Measurements from ENCODE around the gene ANKDD1A. TPM values are rescaled to one million over a fixed set of nuclear protein-coding genes. Genes with fewer than 3 reads are reported as not detected.

Gene ANKDD1A
- total RNA-seq, 1 experiment from 2014 or later, result 3.3 TPM

DNA sequence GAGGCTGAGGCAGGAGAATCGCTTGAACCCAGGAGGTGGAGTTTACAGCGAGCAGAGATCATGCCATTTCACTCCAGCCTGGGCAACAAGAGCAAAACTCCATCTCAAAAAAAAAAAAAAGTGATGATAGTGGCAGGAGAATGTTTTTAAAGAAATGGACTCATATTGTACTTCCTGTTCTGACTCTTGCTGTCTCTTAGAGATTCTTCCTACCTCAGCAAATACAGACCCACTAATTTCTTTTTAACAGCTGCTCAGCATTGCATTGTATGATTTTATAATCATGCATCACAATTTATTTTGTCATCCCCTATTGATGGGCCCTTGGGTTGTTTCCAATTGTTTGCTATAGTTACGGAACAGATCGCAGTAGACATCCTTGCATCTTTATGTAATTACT lies 8.8 kb upstream of the ANKDD1A start:
- no peak for DNase-seq (ENCODE audit: low read depth in 1 of 2, low spot score in 2 of 2)
- peaks cover 5% of the 10 kb centered on the region for H3K4me1 ChIP-seq (replicated peaks)

DNA sequence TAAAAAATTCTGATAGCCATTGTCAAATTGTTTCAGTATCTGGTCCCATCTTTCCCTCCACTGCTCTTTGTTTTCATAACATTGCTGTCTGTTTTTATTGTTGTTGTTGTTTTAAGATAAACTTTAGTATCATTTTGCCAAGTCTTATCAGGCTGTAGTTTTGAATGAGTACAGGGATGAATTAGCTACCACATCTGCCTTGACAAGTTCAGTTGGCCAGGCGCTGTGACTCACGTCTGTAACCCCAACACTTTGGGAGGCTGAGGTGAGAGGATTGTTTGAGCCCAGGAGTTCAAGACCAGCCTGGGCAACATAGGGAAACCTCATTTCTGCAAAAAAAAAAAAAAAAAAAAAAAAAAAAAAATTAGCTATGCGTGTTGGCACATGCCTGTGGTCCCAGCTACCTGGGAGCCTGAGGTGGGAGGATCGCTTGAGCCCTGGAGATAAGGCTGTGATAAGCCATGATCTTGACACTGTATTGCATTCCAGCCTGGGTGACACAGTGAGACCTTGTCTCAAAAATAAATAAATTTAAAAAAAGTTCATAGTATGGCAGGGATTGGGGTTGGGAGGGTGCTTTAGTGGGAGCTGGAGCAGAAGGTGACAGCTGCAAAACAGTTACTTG lies 8.3 kb upstream of the ANKDD1A start:
- Histone ChIP-seq H3K4me3 (no peak overlapping the region), H3K27me3 (replicated peaks) (no peaks in the 10 kb centered on the region), H3K9me3 (replicated peaks) (peaks cover 5% of the 10 kb centered on the region), H3K4me1 (replicated peaks) (peaks cover 4% of the 10 kb centered on the region; the same call in 1 of the 2 replicates), H3K36me3 (no peaks in the 10 kb centered on the region), H3K27ac (no peak overlapping the region)
- no peak for DNase-seq (ENCODE audit: low read depth in 1 of 2, low spot score in 2 of 2)

More for the DNA sequence above, 8.8 kb upstream of the ANKDD1A start:
- H3K36me3 ChIP-seq, result no peaks in the 10 kb centered on the region
- peaks cover 5% of the 10 kb centered on the region for H3K9me3 ChIP-seq (replicated peaks)
- no peaks in the 10 kb centered on the region for H3K27me3 ChIP-seq (replicated peaks)
- no peak overlapping the region for H3K4me3 ChIP-seq
- H3K27ac ChIP-seq, result no peak overlapping the region

DNA sequence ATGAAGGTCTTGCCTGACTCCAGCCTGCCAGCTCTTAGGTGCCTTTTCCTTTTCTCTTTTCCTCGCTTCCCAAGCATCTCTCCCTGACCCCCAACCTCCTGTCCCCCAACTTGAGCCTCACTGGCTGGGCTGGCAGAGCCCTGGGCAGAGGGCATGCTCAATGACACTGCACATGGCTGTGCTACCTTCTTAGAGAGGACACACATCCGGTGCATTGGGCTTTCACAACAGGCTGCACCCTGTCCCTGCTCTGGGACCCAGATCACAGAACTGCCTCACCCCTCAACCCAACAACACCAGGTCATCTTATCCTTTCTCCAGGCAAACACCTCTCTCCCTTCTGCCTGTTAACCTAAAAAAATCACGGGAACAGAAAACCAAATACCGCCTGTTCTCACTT lies 7.5 kb upstream of the ANKDD1A start:
- DNase-seq (ENCODE audit: low read depth in 1 of 2, low spot score in 2 of 2), result no peak
- H3K27ac ChIP-seq, result no peak overlapping the region
- H3K36me3 ChIP-seq, result no peaks in the 10 kb centered on the region
- peaks cover 4% of the 10 kb centered on the region; the same call in 1 of the 2 replicates for H3K4me1 ChIP-seq (replicated peaks)
- no peak overlapping the region for H3K4me3 ChIP-seq
- H3K9me3 ChIP-seq (replicated peaks), result peaks cover 5% of the 10 kb centered on the region
- no peaks in the 10 kb centered on the region for H3K27me3 ChIP-seq (replicated peaks)

DNA sequence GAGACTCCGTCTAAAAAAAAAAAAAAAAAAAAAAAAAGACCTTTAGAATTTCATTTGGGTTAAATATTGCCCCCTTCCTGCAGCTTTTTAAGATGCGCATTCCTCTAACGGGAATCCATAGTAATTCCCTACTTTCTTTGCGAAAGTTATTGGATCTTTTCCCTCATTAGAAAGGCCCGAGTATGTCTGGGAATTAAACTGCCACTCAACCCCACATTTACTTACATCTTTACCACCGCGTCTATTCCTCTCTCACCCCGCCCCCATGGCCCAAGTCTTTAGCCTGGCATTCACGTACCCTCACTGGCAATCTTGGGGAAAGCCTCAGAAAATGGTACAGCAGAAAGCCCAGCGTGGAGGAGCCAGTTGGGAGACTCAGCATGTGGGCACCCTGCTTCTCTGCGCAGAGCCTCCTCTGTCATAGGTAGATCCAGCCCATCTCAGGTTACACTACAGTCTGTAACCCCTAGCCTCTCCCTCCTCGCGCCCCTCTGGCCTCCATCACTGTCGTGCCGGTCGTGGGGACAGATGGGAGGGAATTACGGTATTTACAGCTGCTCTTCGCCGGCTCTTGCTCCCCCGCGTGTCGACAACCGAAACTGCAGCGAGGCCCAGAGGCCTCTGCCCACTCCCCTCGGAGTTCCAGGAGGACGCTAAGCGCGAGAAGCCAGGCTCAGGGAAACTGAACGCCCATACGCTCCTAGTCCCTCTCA lies 6.4 kb upstream of the ANKDD1A start:
- H3K9me3 ChIP-seq (replicated peaks), result peaks cover 5% of the 10 kb centered on the region
- peaks cover 4% of the 10 kb centered on the region; the same call in 1 of the 2 replicates for H3K4me1 ChIP-seq (replicated peaks)
- H3K27me3 ChIP-seq (replicated peaks), result no peaks in the 10 kb centered on the region
- H3K36me3 ChIP-seq, result no peaks in the 10 kb centered on the region
- no peak overlapping the region for H3K4me3 ChIP-seq
- H3K27ac ChIP-seq, result no peak overlapping the region
- peak; percentile 42 to 67 for DNase-seq (ENCODE audit: low read depth in 1 of 2, low spot score in 2 of 2)

DNA sequence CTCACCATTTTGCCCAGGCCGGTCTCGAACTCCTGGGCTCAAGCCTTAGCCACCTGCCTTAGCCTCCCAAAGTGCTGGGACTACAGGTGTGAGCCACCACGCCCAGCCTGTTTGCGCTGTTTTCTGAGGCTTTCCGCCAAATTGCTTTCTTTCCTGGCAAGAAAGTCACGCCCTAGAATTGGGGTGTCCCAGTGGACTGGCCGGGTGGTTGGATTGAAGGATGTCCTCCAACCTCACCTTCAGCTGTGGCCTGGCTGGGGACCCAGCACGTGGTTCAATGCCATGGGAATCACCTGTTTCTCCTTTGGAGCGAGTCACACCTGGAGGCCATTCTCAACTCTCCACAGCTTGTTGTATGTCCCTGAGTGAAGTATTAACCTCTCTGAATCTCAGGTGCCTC lies 5.8 kb upstream of the ANKDD1A start:
- no peaks in the 10 kb centered on the region for H3K27me3 ChIP-seq (replicated peaks)
- H3K9me3 ChIP-seq (replicated peaks), result peaks cover 1% of the 10 kb centered on the region
- H3K27ac ChIP-seq, result no peak overlapping the region
- DNase-seq (ENCODE audit: low read depth in 1 of 2, low spot score in 2 of 2), result no peak
- H3K4me1 ChIP-seq (replicated peaks), result peaks cover 4% of the 10 kb centered on the region; the same call in 1 of the 2 replicates
- no peak overlapping the region for H3K4me3 ChIP-seq
- no peaks in the 10 kb centered on the region for H3K36me3 ChIP-seq

DNA sequence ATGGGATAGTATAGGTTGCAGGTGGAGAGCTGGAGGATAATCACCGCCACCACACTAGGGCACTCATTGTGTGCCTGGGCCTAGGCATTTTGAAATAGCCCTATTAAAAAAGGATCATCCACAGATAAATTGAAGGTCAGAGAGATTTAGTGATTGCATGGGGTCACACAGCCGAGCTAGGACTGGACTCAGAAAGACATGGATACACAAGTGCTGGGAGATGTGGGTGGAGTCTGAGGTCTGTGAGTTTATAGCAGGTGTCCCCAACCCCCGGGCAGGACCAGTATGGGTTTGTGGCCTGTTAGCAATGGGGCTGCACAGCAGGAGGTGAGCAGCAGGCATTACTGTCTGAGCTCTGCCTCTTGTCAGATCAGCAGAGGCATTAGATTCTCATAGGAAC lies 5.3 kb upstream of the ANKDD1A start:
- Histone ChIP-seq H3K9me3 (replicated peaks) (no peaks in the 10 kb centered on the region; the same call in none of the 2 replicates), H3K4me1 (replicated peaks) (peaks cover 8% of the 10 kb centered on the region), H3K36me3 (no peaks in the 10 kb centered on the region), H3K27me3 (replicated peaks) (no peaks in the 10 kb centered on the region), H3K4me3 (no peak overlapping the region), H3K27ac (no peak overlapping the region)
- no peak for DNase-seq (ENCODE audit: low read depth in 1 of 2, low spot score in 2 of 2)

DNA sequence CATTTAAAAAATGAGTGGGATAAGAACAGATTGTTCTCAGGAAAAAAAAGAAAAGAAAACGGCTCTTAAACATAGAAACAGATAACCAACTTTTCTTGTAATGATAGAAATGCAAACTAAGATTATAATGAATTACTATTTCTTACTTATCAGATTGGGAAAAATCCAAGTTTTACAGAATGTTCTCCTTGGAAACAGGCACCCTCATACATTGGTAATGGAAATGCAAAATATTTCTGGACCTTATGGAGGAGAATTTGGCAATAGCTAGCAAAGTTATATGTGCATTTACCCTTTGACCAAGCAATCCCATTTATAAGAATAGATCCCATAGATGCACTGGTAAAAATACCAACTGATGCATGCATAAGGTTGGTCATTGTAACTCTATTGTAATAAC lies 3.7 kb upstream of the ANKDD1A start:
- Histone ChIP-seq H3K36me3 (no peaks in the 10 kb centered on the region), H3K9me3 (replicated peaks) (no peaks in the 10 kb centered on the region; the same call in 1 of the 2 replicates), H3K4me3 (no peak overlapping the region), H3K4me1 (replicated peaks) (peaks cover 18% of the 10 kb centered on the region), H3K27me3 (replicated peaks) (no peaks in the 10 kb centered on the region), H3K27ac (no peak overlapping the region)
- DNase-seq (ENCODE audit: low read depth in 1 of 2, low spot score in 2 of 2), result no peak

DNA sequence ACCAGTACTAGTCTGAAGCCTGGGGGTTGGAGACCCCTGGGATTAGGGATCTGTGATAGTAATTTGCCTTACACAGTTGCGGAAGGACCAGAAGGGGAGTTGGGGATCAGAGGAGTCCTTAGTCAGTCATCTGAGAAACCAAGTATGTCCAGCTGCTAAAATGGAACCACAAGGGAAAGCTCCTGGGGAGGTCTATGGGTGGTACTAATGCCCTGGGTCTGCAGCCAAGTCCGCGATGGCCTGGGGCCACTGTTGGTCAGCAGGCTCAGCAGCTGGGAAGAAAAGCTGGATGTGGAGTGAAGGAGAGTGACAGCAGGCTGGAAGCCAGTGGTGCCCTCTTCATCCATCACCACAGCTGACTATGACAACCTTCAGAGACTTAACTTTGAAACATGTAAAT lies 2.2 kb upstream of the ANKDD1A start:
- peaks cover 18% of the 10 kb centered on the region for H3K4me1 ChIP-seq (replicated peaks)

DNA sequence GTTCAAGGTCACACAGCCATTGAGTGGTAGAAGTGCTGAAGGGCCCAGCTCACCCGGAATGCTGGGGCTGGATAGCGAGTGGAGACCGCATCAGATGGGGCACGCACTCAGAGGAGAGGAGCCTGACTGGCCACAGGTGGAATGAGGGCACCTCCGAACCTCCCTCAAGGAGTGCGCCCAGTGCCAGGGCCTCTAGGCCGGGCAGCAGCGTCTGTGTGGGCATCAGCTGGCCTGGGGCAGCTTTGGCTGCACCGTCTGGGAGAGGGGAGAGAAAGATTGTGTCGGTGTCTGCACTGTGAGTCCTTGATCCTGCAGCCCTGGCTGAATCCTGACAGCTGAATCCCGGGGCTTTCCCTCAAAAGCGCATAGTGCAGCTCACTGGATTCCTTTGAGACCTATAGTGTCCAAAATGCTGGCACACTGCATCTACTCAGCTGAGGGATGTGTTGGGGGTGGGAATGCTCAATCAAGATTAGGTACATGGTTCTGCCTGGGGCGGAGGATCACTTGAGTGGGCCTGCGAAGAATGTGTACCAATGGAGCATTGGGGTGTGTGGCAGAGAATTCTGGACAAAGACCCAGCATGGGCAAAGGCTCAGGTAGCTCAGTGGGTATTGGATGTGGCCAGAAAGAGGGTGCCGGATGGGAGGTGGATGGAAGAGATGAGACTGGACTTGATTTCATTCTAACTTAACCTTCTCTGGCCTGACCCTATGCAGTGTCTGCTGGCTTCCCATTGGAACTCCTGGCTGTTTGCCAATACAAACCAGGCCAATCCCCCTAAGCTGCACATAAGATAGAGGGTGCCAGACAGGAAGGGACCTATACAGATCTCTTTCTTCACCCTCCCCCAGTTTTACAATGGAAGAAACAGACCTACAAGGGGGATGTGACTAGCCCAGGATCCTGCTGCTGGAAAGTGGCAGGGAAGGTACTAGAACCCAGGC lies 950 bp downstream of the ANKDD1A start:
- Histone ChIP-seq H3K4me3 (peak overlapping the region; percentile 50; the same call in 1 of the 2 replicates), H3K4me1 (replicated peaks) (peaks cover 14% of the 10 kb centered on the region), H3K36me3 (no peaks in the 10 kb centered on the region), H3K27ac (no peak overlapping the region), H3K9me3 (replicated peaks) (no peaks in the 10 kb centered on the region), H3K27me3 (replicated peaks) (no peaks in the 10 kb centered on the region)
- no peak for DNase-seq (ENCODE audit: low read depth in 1 of 2, low spot score in 2 of 2)

More for the DNA sequence above, 2.2 kb upstream of the ANKDD1A start:
- H3K4me3 ChIP-seq, result no peak overlapping the region
- H3K9me3 ChIP-seq (replicated peaks), result no peaks in the 10 kb centered on the region; the same call in 1 of the 2 replicates
- no peak for DNase-seq (ENCODE audit: low read depth in 1 of 2, low spot score in 2 of 2)
- no peak overlapping the region for H3K27ac ChIP-seq
- H3K27me3 ChIP-seq (replicated peaks), result no peaks in the 10 kb centered on the region
- H3K36me3 ChIP-seq, result no peaks in the 10 kb centered on the region

DNA sequence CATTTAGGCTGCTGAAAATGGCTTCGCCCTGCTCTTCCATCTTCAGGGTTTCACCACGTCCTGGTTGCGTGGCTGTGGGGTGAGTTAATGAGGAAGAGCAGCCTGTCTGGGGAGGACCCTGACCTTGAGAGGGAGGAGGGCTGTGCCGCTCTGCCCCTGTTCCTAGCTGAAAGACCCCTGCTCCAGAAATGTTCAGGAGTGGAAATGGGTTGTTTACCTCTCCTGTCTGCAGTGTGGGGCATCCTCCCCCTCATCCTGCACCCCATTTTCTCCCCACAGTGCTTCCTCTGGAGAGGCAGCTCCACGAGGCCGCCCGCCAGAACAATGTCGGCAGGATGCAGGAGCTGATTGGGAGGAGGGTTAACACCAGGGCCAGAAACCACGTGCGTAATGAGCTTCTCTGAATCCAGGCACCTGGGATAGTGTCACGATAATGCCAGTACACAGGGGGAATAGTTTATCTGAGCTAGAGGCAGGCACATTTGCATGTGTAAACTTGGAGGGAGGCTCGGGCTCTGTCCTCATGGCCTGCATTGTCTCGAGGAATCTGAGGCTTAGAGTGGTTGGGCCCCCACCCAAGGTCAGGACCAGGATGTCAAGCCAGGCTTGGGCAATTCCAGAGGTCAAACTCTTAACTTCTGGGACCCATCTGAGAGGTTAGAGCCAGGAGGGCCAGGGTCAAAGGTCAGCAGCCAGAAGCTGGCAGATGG lies 4.0 kb downstream of the ANKDD1A start:
- no peaks in the 10 kb centered on the region for H3K36me3 ChIP-seq
- no peak for DNase-seq (ENCODE audit: low read depth in 1 of 2, low spot score in 2 of 2)
- no peaks in the 10 kb centered on the region for H3K27me3 ChIP-seq (replicated peaks)
- no peak overlapping the region for H3K27ac ChIP-seq
- peaks cover 14% of the 10 kb centered on the region for H3K4me1 ChIP-seq (replicated peaks)
- no peaks in the 10 kb centered on the region for H3K9me3 ChIP-seq (replicated peaks)
- no peak overlapping the region for H3K4me3 ChIP-seq

DNA sequence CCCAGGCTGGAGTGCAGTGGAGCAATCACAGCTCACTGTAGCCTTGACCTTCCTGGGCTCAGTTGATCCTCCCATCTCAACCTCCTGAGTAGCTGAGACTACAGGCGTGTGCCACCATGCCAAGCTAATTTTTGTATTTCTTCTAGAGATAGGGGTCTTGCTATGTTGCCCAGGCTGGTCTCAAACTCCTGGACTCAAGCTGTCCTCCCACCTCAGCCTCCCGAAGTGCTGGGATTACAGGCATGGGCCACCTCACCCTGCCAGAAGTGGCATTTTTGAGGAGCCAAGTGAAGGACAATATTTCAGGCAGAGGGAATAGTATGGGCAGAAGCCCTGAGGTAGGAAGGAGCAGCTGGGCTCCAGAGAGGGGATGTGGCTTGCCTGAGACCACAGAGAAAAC lies 4.7 kb downstream of the ANKDD1A start:
- no peak overlapping the region for H3K27ac ChIP-seq
- peaks cover 11% of the 10 kb centered on the region for H3K4me1 ChIP-seq (replicated peaks)
- H3K4me3 ChIP-seq, result no peak overlapping the region
- H3K9me3 ChIP-seq (replicated peaks), result no peaks in the 10 kb centered on the region
- DNase-seq (ENCODE audit: low read depth in 1 of 2, low spot score in 2 of 2), result no peak
- H3K36me3 ChIP-seq, result no peaks in the 10 kb centered on the region
- H3K27me3 ChIP-seq (replicated peaks), result no peaks in the 10 kb centered on the region

DNA sequence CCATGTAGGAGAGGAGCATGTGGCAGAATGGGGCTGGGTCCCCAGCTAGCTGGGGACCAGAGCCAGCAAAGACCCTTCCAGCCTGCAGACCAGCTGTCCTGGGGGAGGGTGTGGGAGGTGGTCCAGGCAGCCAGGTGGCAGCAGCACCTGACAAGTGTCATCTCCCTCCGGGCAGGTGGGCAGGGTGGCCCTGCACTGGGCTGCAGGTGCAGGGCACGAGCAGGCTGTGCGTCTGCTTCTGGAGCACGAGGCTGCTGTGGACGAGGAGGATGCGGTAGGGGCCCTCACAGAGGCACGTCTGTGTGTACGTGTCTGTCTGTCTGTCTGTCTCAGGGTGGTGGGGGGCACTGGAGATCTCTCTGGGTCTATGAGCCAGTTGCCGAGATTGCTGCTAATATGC lies 5.5 kb downstream of the ANKDD1A start:
- no peak overlapping the region for H3K27ac ChIP-seq
- H3K4me3 ChIP-seq, result no peak overlapping the region
- H3K9me3 ChIP-seq (replicated peaks), result no peaks in the 10 kb centered on the region
- no peaks in the 10 kb centered on the region for H3K27me3 ChIP-seq (replicated peaks)
- H3K4me1 ChIP-seq (replicated peaks), result peaks cover 3% of the 10 kb centered on the region; the same call in 1 of the 2 replicates
- H3K36me3 ChIP-seq, result no peaks in the 10 kb centered on the region
- DNase-seq (ENCODE audit: low read depth in 1 of 2, low spot score in 2 of 2), result no peak

DNA sequence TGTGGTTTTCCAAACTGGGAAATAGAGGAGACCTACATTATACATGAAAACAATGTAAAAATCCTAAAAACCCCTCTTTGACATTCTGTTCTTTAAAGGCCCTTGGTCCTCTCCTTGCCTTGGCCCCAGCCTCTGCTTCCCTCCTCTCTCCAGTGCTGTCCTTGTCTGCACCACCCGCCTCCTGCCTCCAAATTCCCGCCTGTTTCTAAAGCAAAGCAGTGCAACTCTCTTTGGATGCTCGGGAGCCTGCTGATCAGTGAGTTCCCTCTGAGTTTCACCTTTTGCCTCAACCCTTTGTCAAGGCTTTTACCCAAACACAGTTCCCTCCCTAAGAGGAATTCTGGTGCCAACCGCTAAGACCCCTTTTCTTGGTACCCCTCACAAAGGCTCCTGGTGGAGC lies 8.0 kb downstream of the ANKDD1A start:
- Histone ChIP-seq H3K4me3 (no peak overlapping the region), H3K27ac (no peak overlapping the region), H3K36me3 (no peaks in the 10 kb centered on the region), H3K9me3 (replicated peaks) (no peaks in the 10 kb centered on the region), H3K27me3 (replicated peaks) (no peaks in the 10 kb centered on the region), H3K4me1 (replicated peaks) (no peaks in the 10 kb centered on the region)
- DNase-seq (ENCODE audit: low read depth in 1 of 2, low spot score in 2 of 2), result no peak

Data from SJSA1 (cell line).